Measurements from ENCODE around the gene CCDC172.
"Not testable (repeated sequence)": the region's sequence is repeated elsewhere in the genome, so short reads cannot be mapped to it uniquely, and the experiment has no call there.

The CCDC172 gene

DNA sequence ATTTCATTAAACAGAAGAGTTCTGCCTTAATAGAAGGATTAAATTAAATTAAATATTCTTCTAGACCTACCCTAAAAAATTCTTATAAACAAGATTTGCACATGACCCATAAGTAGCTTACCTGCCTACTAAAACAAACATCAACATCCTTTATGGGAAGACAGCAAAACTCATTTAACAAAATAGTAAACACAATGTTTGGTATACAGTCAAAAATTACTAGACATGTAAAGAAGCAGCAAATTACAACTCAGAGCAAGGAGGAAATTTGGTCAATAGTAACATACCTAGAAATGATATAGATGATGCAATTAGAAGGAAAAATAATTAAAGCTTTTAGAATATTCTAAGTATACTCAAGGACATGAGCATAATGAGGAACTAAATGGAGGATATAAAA, 27.9 kb downstream of the CCDC172 start:
- no peak for DNase-seq

GRCh38 chr10:116353817-116354216, 29.6 kb downstream of the CCDC172 start:
- DNase-seq, result no peak

- no peak for DNase-seq
Measured at GRCh38 chr10:116355341-116355740, 31.1 kb downstream of the CCDC172 start.

- DNase-seq, result no peak
Measured at GRCh38 chr10:116356833-116357232, 32.6 kb downstream of the CCDC172 start.

DNA sequence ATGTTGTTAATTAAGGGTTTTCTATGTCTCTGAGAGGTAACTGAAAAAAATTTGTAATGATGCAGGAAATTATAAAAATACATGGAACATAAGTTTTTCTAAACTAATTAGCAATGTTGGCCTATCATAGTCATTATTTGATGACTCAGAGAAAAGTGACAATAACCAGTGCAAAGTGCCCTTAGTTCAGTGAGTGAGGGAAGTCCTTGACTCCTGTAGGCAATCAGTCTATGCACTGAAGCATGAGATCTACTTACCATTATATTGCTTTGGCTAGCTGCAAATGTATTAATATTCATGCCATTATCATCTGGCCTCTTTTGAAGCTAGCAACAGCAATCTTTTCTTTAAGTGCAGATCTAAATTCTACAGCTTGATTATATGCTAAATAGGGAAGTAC, 40.6 kb downstream of the CCDC172 start:
- DNase-seq, result no peak

DNA sequence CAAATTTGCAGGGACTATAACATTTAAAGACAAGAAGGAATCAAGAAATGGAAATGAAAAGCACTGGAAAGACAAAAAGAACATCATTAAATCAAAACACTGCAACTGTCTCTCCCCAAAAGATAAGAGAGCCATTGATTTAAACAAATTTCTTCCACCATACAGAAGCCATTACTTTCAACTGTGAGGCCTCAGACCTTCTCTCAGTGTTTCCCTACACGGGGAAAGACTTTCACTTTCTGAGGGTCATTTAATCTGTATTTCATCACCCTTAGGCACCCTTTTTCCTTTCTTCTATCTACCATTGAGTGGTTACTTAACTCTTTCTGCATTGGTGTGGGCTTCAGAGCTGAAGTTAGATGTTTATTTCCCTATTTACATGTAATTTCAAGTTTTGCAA, 47.5 kb downstream of the CCDC172 start:
- DNase-seq, result no peak

DNA sequence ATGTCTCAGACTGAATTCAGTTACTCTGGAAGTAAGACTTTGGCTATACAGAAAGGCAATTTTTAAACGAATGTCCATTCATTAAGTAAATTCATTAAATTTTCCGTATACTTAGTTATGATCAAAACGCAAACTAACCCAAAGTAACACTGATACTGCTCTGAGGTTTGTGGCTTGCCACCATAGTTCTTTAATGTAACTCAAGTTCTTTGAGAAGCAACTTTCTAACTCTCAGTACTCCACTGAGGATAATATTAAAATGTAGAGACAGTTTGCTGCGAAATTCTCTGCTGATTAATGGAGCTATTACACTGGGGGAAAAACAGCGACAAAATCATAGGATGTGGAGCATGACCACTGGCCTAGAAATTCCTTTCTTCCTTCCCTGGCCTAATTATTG, 58.0 kb downstream of the CCDC172 start:
- DNase-seq, result no peak

DNA sequence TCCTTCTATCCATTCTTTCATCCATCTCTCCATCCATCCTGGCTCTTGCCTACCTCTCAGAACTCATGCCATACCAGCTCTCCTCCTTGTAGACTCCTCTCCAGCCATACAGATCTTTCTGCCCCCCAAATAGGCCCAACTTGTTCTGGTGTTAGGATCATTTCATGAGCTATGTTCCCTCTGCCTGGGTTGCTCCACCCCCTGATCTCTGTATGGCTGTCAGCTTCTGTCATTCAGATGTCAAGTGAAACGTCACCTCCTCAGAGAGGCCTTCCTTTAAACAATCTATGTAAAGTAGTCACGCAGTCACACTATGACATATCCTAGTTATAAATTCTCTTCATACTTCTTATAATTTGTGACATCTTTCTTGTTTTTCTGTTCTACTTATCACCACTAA, 61.1 kb downstream of the CCDC172 start:
- no peak for DNase-seq

- peak; percentile 7 for DNase-seq
Measured at GRCh38 chr10:116385994-116386809, 62.0 kb downstream of the CCDC172 start.

GRCh38 chr10:116393246-116393831, 69.1 kb downstream of the CCDC172 start:
- DNase-seq, result not testable (repeated sequence)

GRCh38 chr10:116395223-116395985, 71.2 kb downstream of the CCDC172 start:
- no peak for DNase-seq

GRCh38 chr10:116398224-116398623, 74.0 kb downstream of the CCDC172 start:
- no peak for DNase-seq

GRCh38 chr10:116402858-116403257, 78.6 kb downstream of the CCDC172 start:
- no peak for DNase-seq

DNA sequence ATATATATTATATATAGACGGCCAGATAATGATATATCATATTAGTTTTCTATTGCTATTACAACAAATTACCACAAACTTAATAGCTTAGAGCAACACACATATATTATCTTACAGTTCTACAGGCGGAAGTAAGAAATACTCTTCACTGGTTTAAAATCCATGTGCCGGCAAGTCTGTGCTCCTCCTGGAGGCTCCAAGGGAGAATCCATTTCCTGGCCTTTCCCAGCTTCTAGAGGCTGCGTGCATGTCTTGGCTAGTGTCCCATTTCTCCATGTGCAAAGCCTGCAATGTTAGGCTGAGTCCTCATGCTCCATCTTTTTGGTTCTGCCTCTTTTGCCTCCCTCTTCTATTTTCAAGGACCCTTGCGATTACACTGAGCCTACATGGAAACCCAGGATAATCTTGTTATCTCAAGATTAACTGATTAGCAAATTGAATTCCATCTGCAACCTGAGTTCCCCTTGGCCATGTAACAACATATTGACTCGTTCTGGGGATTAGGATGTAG, 79.5 kb downstream of the CCDC172 start:
- DNase-seq, result no peak

GRCh38 chr10:116408719-116409118, 84.5 kb downstream of the CCDC172 start:
- no peak for DNase-seq

DNA sequence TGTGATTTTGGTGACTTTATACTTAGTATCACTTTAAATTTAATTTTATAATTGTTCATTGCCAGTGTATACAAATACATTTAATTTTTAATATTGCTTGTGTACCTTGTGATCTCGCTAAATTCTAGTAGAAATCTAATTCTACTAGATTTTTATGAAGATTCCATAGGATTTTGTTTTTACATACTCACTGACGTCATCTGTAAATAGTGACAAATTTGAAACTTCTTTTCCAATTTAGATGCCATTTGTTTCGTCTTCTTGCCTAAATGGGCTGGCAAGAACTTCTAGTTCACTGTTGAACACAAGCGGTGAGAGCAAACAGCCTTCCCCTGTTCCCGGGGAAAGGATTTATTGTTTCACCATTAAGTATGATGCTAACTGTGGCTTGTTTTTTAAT, 86.1 kb downstream of the CCDC172 start:
- no peak for DNase-seq

GRCh38 chr10:116417821-116418220, 93.6 kb downstream of the CCDC172 start:
- DNase-seq, result no peak

DNA sequence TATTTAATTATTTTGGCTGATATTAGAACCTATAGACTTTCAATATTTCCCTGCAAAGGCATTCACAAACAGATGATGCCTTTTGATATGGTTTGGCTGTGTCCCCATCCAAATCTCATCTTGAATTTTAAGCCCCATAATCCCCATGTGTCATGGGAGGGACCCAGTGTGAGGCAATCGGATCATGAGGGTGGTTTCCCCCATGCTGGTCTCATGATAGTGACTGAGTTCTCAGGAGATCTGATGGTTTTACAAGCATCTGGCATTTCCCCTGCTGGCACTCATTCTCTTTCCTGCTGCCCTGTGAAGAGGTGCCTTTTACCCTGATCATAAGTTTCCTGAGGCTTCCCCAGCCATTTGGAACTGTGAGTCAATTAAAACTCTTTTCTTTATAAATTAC, 94.1 kb downstream of the CCDC172 start:
- DNase-seq, result no peak

GRCh38 chr10:116421815-116422214, 97.6 kb downstream of the CCDC172 start:
- no peak for DNase-seq

DNA sequence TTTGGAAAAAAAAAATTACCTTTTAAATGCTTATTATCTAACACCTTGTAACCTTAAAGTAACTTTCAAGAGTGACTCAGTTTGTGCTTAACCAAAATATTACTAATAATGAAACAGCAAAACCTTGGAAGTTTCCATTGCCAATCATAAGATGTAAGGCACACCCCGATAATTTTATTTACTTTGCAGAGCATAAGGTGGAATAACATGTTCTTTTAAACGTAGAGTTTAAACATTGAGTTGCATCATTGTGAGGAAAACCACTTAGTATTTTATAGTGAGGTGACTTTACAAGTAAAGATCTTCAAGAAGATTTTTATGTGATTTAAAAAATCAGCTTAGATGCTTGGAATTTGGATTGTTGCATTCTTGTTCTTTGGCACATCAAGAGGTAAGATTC, 103.4 kb downstream of the CCDC172 start, which contains the start of gene PNLIPRP3:
Gene PNLIPRP3, plus strand, starts transcription at position 177 of the 400 bp plus-strand sequence. Its CDS starts 166 bp downstream, at position 343.
- DNase-seq, result no peak

GRCh38 chr10:116429288-116429977, 105.2 kb downstream of the CCDC172 start:
- DNase-seq, result no peak
